HepG2 (cell line): ENCODE results near the gene AS3MT. TPM values are rescaled to one million over a fixed set of nuclear protein-coding genes. Genes with fewer than 3 reads are reported as not detected.

Experiments
- CENPBD1 ChIP-seq: sonication (generic); formaldehyde crosslinking; IDR thresholded peaks from 2 replicates; pipeline ENCODE4 v1.8.0; 2022; ENCODE audit warnings: missing genetic modification reagents, low read depth, mild to moderate bottlenecking, borderline replicate concordance
- CREB3 ChIP-seq: sonication (generic); formaldehyde crosslinking; IDR thresholded peaks from 2 replicates; pipeline ENCODE4 v1.5.0; 2020; ENCODE audit warnings: missing genetic modification reagents
- CSRNP1 ChIP-seq: sonication (generic); formaldehyde crosslinking; IDR thresholded peaks from 2 replicates; pipeline ENCODE4 v1.8.1; 2023; ENCODE audit warnings: mild to moderate bottlenecking, missing genetic modification reagents
- EEA1 ChIP-seq: sonication (generic); formaldehyde crosslinking; IDR thresholded peaks from 2 replicates; pipeline ENCODE4 v1.5.1; 2020; ENCODE audit warnings: mild to moderate bottlenecking, missing genetic modification reagents, borderline replicate concordance
- GFI1 ChIP-seq: sonication (generic); formaldehyde crosslinking; IDR thresholded peaks from 2 replicates; pipeline ENCODE4 v1.5.0; 2020; ENCODE audit warnings: missing genetic modification reagents, mild to moderate bottlenecking, borderline replicate concordance
- IRF9 ChIP-seq: sonication (generic); formaldehyde crosslinking; IDR thresholded peaks from 2 replicates; pipeline ENCODE4 v1.8.0; 2022; ENCODE audit warnings: missing genetic modification reagents, mild to moderate bottlenecking, borderline replicate concordance
- JARID2 ChIP-seq: sonication (generic); formaldehyde crosslinking; IDR thresholded peaks from 2 replicates; pipeline ENCODE4 v1.8.1; 2023; ENCODE audit warnings: missing genetic modification reagents, inconsistent platforms; ENCODE audit not compliant: insufficient replicate concordance
- KLF12 ChIP-seq: sonication (generic); formaldehyde crosslinking; IDR thresholded peaks from 2 replicates; pipeline ENCODE4 v1.4.0; 2020; ENCODE audit warnings: missing genetic modification reagents, borderline replicate concordance
- RFXAP ChIP-seq: sonication (generic); formaldehyde crosslinking; IDR thresholded peaks from 2 replicates; pipeline ENCODE4 v1.4.0; 2020; ENCODE audit warnings: missing genetic modification reagents, borderline replicate concordance
- SMAD1 ChIP-seq: sonication (generic); formaldehyde crosslinking; IDR thresholded peaks from 2 replicates; pipeline ENCODE4 v1.4.0; 2020; ENCODE audit warnings: missing genetic modification reagents, low read depth, mild to moderate bottlenecking, borderline replicate concordance
- SMC3 ChIP-seq: IDR thresholded peaks from 2 replicates; pipeline ENCODE4 v1.6.1; 2011; ENCODE audit warnings: low read length, improper control_type of control experiment
- SRSF4 ChIP-seq: fragments of 200-400 bp; formaldehyde crosslinking; IDR thresholded peaks from one replicate; pipeline ENCODE4 v1.6.1; 2018; ENCODE audit warnings: mild to moderate bottlenecking, low read depth, low read length, moderate library complexity; ENCODE audit not compliant: poor library complexity, severe bottlenecking
- YY1 ChIP-seq: IDR thresholded peaks from 2 replicates; pipeline ENCODE4 v1.6.1; 2011; ENCODE audit warnings: low read length, low read depth, moderate library complexity, mild to moderate bottlenecking; ENCODE audit not compliant: insufficient read depth, insufficient replicate concordance
- ZBTB1 ChIP-seq: sonication (generic); formaldehyde crosslinking; IDR thresholded peaks from 2 replicates; pipeline ENCODE4 v1.4.0; 2020; ENCODE audit warnings: missing genetic modification reagents, borderline replicate concordance
- ZBTB33 ChIP-seq: sonication (generic); formaldehyde crosslinking; IDR thresholded peaks from 2 replicates; pipeline ENCODE4 v1.4.0; 2020; ENCODE audit warnings: missing genetic modification reagents
- ZNF232 ChIP-seq: sonication (generic); formaldehyde crosslinking; IDR thresholded peaks from 2 replicates; pipeline ENCODE4 v1.4.0; 2020; ENCODE audit warnings: missing genetic modification reagents, borderline replicate concordance
- ZNF772 ChIP-seq: sonication (generic); formaldehyde crosslinking; IDR thresholded peaks from 2 replicates; pipeline ENCODE4 v1.5.0; 2020; ENCODE audit warnings: mild to moderate bottlenecking, missing genetic modification reagents
- ZNF878 ChIP-seq: sonication (generic); formaldehyde crosslinking; IDR thresholded peaks from 2 replicates; pipeline ENCODE4 v1.8.1; 2023; ENCODE audit warnings: mild to moderate bottlenecking, missing genetic modification reagents, moderate library complexity
- ZSCAN21 ChIP-seq: sonication (generic); formaldehyde crosslinking; IDR thresholded peaks from 2 replicates; pipeline ENCODE4 v1.8.0; 2022; ENCODE audit warnings: mild to moderate bottlenecking, missing genetic modification reagents, moderate library complexity, borderline replicate concordance
- polyA plus RNA-seq, 8 experiments: library from polyadenylated mRNA; depleted of rRNA in 3 of 8; stranded (reverse) in 7 of 8; unstranded in 1 of 8; fragments of >200 nt; fragmentation: Illumina TruSeq in 4 of 8; extraction: Trizol in 4 of 8; gene quantifications; 2 replicates each; pipeline versions ENCODE4 v1.2.1 to v1.2.3, GENCODE V29; 2011 to 2016; ENCODE audit warnings: low read depth in 4 of 8, missing spikeins in 1 of 8, mixed read lengths in 1 of 8; ENCODE audit not compliant: insufficient read depth in 1 of 8
- total RNA-seq, 5 experiments: library from RNA; depleted of rRNA; stranded (reverse); fragments of >200 nt; fragmentation: Illumina TruSeq; extraction: Trizol; gene quantifications; 2 replicates each; pipeline ENCODE4 v1.2.3, GENCODE V29; 2016; ENCODE audit warnings: low read depth in 1 of 5
- TF ChIP-seq, protein P1 (sequence below): sonication (generic); formaldehyde crosslinking; IDR thresholded peaks from 2 replicates; pipeline ENCODE4 v1.5.0; 2020; ENCODE audit warnings: missing genetic modification reagents

AS3MT gene
- total and polyA plus RNA-seq, 2 of the 13 experiments (the other 11 are each of a cell fraction or from before 2014, with no cell fraction given), result 8.7 to 17.4 TPM

DNA sequence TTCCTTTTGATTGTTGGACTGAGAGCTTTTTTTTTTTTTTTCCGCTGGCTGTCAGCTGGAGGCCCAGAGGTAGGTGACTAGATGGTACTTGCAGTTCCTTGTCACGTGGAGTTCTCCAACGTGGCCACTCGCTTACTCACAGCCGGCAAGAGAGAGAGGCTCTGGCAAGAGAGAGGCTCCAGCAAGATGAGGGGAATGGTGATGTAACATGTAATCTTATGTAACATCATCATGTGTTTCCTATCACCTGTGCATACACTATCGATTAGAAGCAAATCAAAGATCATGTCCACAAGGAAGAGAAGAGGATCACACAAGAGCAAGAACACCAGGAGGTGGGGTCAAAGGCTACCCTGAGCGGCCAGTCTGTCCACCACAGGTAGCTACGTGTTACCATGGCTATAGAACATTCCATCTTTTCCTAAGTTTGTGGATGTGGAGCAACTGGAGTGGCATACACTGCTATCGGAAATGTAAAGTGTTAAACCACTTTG is 19.2 kb upstream of the AS3MT start (continued):
- TF ChIP-seq KLF12 (no peak), RFXAP (CRISPR knock-in tag) (peak; percentile 46; the same call in 1 of the 2 replicates), CENPBD1 (CRISPR knock-in tag) (no peak), GFI1 (CRISPR knock-in tag) (peak; percentile 42; the same call in 1 of the 2 replicates), SRSF4 (no peak), CREB3 (no peak), YY1 (no peak), ZNF772 (CRISPR knock-in tag) (peak; percentile 85), EEA1 (CRISPR knock-in tag) (no peak), SMAD1 (CRISPR knock-in tag) (no peak), ZBTB1 (CRISPR knock-in tag) (no peak), ZBTB33 (CRISPR knock-in tag) (peak; percentile 64), SMC3 (peak; percentile 24; the same call in 1 of the 2 replicates), JARID2 (CRISPR knock-in tag) (no peak), IRF9 (no peak), ZNF878 (CRISPR knock-in tag) (0 out of 2 replicates have a peak, but pooled peaks have one; percentile 41), ZSCAN21 (CRISPR knock-in tag) (0 out of 2 replicates have a peak, but pooled peaks have one; percentile 27), CSRNP1 (CRISPR knock-in tag) (no peak), ZNF232 (CRISPR knock-in tag) (no peak)
- TF ChIP-seq, protein P1, sequence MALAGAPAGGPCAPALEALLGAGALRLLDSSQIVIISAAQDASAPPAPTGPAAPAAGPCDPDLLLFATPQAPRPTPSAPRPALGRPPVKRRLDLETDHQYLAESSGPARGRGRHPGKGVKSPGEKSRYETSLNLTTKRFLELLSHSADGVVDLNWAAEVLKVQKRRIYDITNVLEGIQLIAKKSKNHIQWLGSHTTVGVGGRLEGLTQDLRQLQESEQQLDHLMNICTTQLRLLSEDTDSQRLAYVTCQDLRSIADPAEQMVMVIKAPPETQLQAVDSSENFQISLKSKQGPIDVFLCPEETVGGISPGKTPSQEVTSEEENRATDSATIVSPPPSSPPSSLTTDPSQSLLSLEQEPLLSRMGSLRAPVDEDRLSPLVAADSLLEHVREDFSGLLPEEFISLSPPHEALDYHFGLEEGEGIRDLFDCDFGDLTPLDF (CRISPR knock-in tag), result 0 out of 2 replicates have a peak, but pooled peaks have one; percentile 9
